Panc1 (cell line): ENCODE results near the gene DIP2C. TPM values are rescaled to one million over a fixed set of nuclear protein-coding genes. Genes with fewer than 3 reads are reported as not detected.

ENCODE experiments used
- ATAC-seq: fragments of 200-7000 bp; cut with Tn5 transposase; 2 replicates; pipeline ENCODE4 v1.9.1; 2020; ENCODE audit warnings: mild to moderate bottlenecking, moderate library complexity
- BruUV-seq: library from RNA; stranded (reverse); fragments of 400-500 nt; replicated peaks from 2 replicates; lab custom pipeline; 2021; lab: Mats Ljungman, UMichigan
- CTCF ChIA-PET: fragments of 300-600 bp; sonication (Branson Sonifier 250); formaldehyde crosslinking; loops from one replicate; lab custom pipeline; 2022; ENCODE audit warnings: antibody characterized with exemption; lab: Charles Lee
- POLR2A ChIA-PET: fragments of 300-600 bp; sonication (Branson Sonifier 250); formaldehyde crosslinking; loops from one replicate; lab custom pipeline; 2022; ENCODE audit warnings: antibody characterized with exemption; lab: Charles Lee
- DNase-seq: peaks from one replicate; pipeline ENCODE4 v3.0.0-alpha.2; 2010; ENCODE audit warnings: low read depth, low spot score
- H3K27ac ChIP-seq: 2 replicates; pipeline ENCODE4 v1.5.1; 2011; ENCODE audit warnings: mild to moderate bottlenecking, low read length, inconsistent platforms
- H3K27me3 ChIP-seq: fragments of 200-500 bp; sonication (Bioruptor generic); 2 replicates; pipeline ENCODE4 v1.6.0; 2014; ENCODE audit warnings: low read length, inconsistent platforms; ENCODE audit not compliant: control insufficient read depth, insufficient read depth
- H3K36me3 ChIP-seq: fragments of 200-500 bp; sonication (Bioruptor generic); 2 replicates; pipeline ENCODE4 v1.5.1; 2014; ENCODE audit warnings: inconsistent platforms, mild to moderate bottlenecking, low read length, moderate library complexity; ENCODE audit not compliant: control insufficient read depth, insufficient read depth
- H3K4me1 ChIP-seq: 2 replicates; pipeline ENCODE4 v1.5.1; 2011; ENCODE audit warnings: inconsistent platforms, mild to moderate bottlenecking, low read length, moderate library complexity; ENCODE audit not compliant: control insufficient read depth, insufficient read depth
- H3K4me3 ChIP-seq, 2 experiments: 2 replicates each; pipeline ENCODE4 v1.5.1; 2011 to 2012; ENCODE audit warnings: low read depth in 2 of 2, low read length in 2 of 2, mild to moderate bottlenecking in 2 of 2, inconsistent platforms in 1 of 2, moderate library complexity in 1 of 2
- H3K9me3 ChIP-seq: fragments of 200-500 bp; sonication (Bioruptor generic); 2 replicates; pipeline ENCODE4 v1.5.1; 2014; ENCODE audit warnings: low read depth, mild to moderate bottlenecking, inconsistent platforms, low read length, moderate library complexity; ENCODE audit not compliant: control insufficient read depth, insufficient read depth
- CTCF ChIP-seq: fragments of 450-650 bp; IDR thresholded peaks from 2 replicates; pipeline ENCODE4 v1.5.1; 2017; ENCODE audit warnings: mild to moderate bottlenecking
- POLR2AphosphoS5 ChIP-seq: IDR thresholded peaks from 2 replicates; pipeline ENCODE4 v1.6.1; 2012; ENCODE audit warnings: mild to moderate bottlenecking, low read depth, low read length, moderate library complexity
- SIN3A ChIP-seq: IDR thresholded peaks from 2 replicates; pipeline ENCODE4 v1.6.1; 2012; ENCODE audit warnings: low read depth, mild to moderate bottlenecking, low read length, moderate library complexity, borderline replicate concordance; ENCODE audit not compliant: insufficient read depth
- TCF7L2 ChIP-seq: IDR thresholded peaks from 2 replicates; pipeline ENCODE4 v1.6.1; 2011; ENCODE audit warnings: mild to moderate bottlenecking, low read depth, low read length, inconsistent platforms
- in situ Hi-C: cut with HindIII; loops from 2 replicates; pipeline ENCODE4 v1.10.0; 2016; ENCODE audit warnings: low sequenced_read_pairs, low pct_unique_long_range_greater_than_20kb
- intact Hi-C: fragments of 100-400 bp; cut with micrococcal nuclease; formaldehyde crosslinking; loops from one replicate; pipeline ENCODE4 v1.10.0; 2022; ENCODE audit not compliant: unreplicated experiment
- total RNA-seq: library from RNA; stranded (reverse); gene quantifications from one replicate; pipeline ENCODE4 v1.2.1, GENCODE V29; 2021; ENCODE audit not compliant: unreplicated experiment
- TF ChIP-seq, protein P1 (sequence below), 2 experiments: IDR thresholded peaks; 2 replicates each; pipeline ENCODE4 v1.6.1; 2011 to 2012; ENCODE audit warnings: low read depth in 2 of 2, control low read depth in 1 of 2, low read length in 1 of 2, mild to moderate bottlenecking in 1 of 2, moderate library complexity in 1 of 2; ENCODE audit not compliant: insufficient read depth in 1 of 2

Gene DIP2C
- total RNA-seq, 1 experiment from 2014 or later = 13.2 TPM

DNA sequence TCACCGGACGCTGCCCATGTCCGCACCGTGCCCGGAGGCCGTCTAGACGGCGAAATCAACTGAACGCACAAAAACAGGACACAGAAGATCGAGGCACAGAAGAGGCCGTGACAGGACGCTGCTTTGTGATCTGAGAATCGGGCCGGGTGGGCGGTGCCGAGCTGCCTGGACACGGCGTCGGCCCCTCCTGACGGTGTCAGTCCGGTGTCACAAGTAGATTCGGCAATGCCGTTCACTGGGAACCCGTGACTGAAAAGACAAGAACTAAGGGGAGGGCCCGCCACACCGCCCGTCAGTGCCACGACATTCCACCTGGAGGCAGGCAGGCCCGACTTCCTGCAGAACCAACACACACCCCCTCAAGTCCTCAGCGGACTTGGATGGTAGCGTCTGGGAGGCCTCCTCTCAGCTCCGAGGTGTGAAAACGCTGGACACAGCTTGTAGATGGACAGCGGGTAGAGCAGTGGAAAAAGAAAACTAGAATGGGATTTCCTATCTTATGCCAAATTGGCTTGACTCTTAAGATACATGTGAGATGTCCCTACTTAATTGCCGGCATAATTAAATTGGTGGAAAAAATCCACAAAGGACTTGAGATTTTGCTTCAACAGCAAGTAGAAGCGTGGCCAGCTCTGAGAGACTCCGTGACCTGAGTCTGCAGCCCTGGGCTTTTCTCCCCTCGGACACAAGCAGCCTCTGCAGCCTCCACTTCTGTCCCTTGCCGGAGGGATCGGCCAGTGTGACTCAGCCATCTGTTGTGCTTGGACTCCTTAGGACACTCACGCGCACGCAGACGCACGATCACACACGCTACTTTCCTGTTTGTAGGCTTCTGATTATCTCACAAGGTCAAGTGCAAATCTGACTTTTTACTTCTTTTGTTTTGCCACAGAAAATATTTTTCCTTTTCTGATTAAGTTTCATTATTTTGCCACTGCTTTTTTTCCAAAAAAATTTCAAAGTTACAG lies 269.0 kb downstream of the DIP2C start:
- TF ChIP-seq POLR2AphosphoS5 (no peak), TCF7L2 (no peak), CTCF (no peak), SIN3A (no peak)
- TF ChIP-seq, protein P1, sequence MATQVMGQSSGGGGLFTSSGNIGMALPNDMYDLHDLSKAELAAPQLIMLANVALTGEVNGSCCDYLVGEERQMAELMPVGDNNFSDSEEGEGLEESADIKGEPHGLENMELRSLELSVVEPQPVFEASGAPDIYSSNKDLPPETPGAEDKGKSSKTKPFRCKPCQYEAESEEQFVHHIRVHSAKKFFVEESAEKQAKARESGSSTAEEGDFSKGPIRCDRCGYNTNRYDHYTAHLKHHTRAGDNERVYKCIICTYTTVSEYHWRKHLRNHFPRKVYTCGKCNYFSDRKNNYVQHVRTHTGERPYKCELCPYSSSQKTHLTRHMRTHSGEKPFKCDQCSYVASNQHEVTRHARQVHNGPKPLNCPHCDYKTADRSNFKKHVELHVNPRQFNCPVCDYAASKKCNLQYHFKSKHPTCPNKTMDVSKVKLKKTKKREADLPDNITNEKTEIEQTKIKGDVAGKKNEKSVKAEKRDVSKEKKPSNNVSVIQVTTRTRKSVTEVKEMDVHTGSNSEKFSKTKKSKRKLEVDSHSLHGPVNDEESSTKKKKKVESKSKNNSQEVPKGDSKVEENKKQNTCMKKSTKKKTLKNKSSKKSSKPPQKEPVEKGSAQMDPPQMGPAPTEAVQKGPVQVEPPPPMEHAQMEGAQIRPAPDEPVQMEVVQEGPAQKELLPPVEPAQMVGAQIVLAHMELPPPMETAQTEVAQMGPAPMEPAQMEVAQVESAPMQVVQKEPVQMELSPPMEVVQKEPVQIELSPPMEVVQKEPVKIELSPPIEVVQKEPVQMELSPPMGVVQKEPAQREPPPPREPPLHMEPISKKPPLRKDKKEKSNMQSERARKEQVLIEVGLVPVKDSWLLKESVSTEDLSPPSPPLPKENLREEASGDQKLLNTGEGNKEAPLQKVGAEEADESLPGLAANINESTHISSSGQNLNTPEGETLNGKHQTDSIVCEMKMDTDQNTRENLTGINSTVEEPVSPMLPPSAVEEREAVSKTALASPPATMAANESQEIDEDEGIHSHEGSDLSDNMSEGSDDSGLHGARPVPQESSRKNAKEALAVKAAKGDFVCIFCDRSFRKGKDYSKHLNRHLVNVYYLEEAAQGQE (IDR thresholded peaks at IDR 0.05; ENCODE audit: insufficient read depth in 1 of 2, low read depth in 2 of 2, low read length in 1 of 2) = no peak
- intact Hi-C loops = no loop called here
- no peaks in the 10 kb centered on the region for H3K9me3 ChIP-seq
- H3K36me3 ChIP-seq = no peaks in the 10 kb centered on the region; the same call in 1 of the 2 replicates
- H3K4me3 ChIP-seq = no peak overlapping the region
- ChIA-PET CTCF (no interaction called here), POLR2A (no interaction called here)
- no peak overlapping the region for H3K27ac ChIP-seq
- BruUV-seq = no TSS peak
- no peaks in the 10 kb centered on the region for H3K27me3 ChIP-seq
- DNase-seq (no peak), ATAC-seq (no peak)
- no peaks in the 10 kb centered on the region for H3K4me1 ChIP-seq
- in situ Hi-C loops = no loop called here

DNA sequence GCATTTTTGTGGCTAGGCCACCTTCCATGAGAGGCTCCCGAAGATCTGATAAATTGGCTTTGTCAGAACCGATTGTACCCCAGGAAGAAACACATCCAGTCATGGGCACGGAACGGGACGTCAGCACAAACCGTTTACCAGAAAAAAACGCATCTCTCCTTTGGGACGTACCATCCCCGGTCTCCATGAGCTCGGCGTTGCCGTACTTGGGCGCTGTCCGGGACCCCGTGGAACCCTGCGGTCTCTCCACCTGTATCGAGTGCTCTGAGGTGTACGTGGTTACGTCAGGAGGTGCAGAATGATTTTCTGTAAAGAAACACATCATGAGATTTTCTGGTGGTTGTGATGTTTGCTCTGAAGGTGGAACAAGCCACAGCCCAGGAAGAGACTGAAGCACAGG lies 270.6 kb downstream of the DIP2C start:
- Histone ChIP-seq H3K9me3 (no peaks in the 10 kb centered on the region), H3K27me3 (no peaks in the 10 kb centered on the region), H3K4me1 (no peaks in the 10 kb centered on the region), H3K4me3 (no peak overlapping the region), H3K36me3 (no peaks in the 10 kb centered on the region; the same call in 1 of the 2 replicates), H3K27ac (no peak overlapping the region)
- intact Hi-C loops (no loop called here), in situ Hi-C loops (no loop called here)
- CTCF ChIA-PET = no interaction called here
- DNase-seq (no peak), ATAC-seq (no peak)
- TF ChIP-seq CTCF (no peak), TCF7L2 (no peak), SIN3A (no peak), POLR2AphosphoS5 (no peak)
- TF ChIP-seq, protein P1 (IDR thresholded peaks at IDR 0.05; ENCODE audit: insufficient read depth in 1 of 2, low read depth in 2 of 2, low read length in 1 of 2) = no peak
- no TSS peak for BruUV-seq
- POLR2A ChIA-PET = no interaction called here
